HEK293T (cell line): Measurements from ENCODE around the gene BAHCC1.

Experiments
- CTCF ChIA-PET: fragments of 350-600 bp; formaldehyde crosslinking; extraction: SDS; loops from one replicate; lab custom pipeline; 2021; ENCODE audit warnings: antibody characterized with exemption, inconsistent platforms; lab: Yijun Ruan, JAX
- POLR2A ChIA-PET: fragments of 350-600 bp; formaldehyde crosslinking; extraction: SDS; loops from one replicate; lab custom pipeline; 2020; ENCODE audit warnings: antibody characterized with exemption, inconsistent platforms; lab: Yijun Ruan, JAX
- DNase-seq: peaks from one replicate; pipeline ENCODE4 v3.0.0; 2012; ENCODE audit warnings: mixed read lengths; ENCODE audit errors: extremely low spot score
- ARNT ChIP-seq: fragments of 450-650 bp; IDR thresholded peaks from 2 replicates; pipeline ENCODE4 v1.6.1; 2017; ENCODE audit warnings: mild to moderate bottlenecking
- BHLHE40 ChIP-seq: fragments of 450-650 bp; IDR thresholded peaks from 2 replicates; pipeline ENCODE4 v1.6.1; 2016; ENCODE audit warnings: mild to moderate bottlenecking, moderate library complexity, borderline replicate concordance
- CTBP1 ChIP-seq: fragments of 450-650 bp; IDR thresholded peaks from 2 replicates; pipeline ENCODE4 v1.6.1; 2016; ENCODE audit warnings: borderline replicate concordance
- ELF4 ChIP-seq: fragments of 450-650 bp; IDR thresholded peaks from 2 replicates; pipeline ENCODE4 v1.6.1; 2017; ENCODE audit warnings: antibody characterized with exemption
- FOXA1 ChIP-seq: fragments of 450-650 bp; IDR thresholded peaks from 2 replicates; pipeline ENCODE4 v1.6.1; 2016; ENCODE audit warnings: mild to moderate bottlenecking
- FOXK2 ChIP-seq: fragments of 450-650 bp; IDR thresholded peaks from 2 replicates; pipeline ENCODE4 v1.6.1; 2016; ENCODE audit warnings: mild to moderate bottlenecking
- FOXM1 ChIP-seq: fragments of 450-650 bp; IDR thresholded peaks from 2 replicates; pipeline ENCODE4 v1.6.1; 2017; ENCODE audit warnings: mild to moderate bottlenecking, borderline replicate concordance
- HDGF ChIP-seq: fragments of 450-650 bp; IDR thresholded peaks from 2 replicates; pipeline ENCODE4 v1.6.1; 2017; ENCODE audit warnings: antibody characterized with exemption, borderline replicate concordance
- L3MBTL2 ChIP-seq: fragments of 450-650 bp; conservative IDR thresholded peaks from 2 replicates; pipeline ENCODE4 v1.6.1; 2016; ENCODE audit warnings: mild to moderate bottlenecking
- LEF1 ChIP-seq: fragments of 450-650 bp; IDR thresholded peaks from 2 replicates; pipeline ENCODE4 v1.6.1; 2017; ENCODE audit warnings: mild to moderate bottlenecking, borderline replicate concordance
- NFRKB ChIP-seq: fragments of 450-650 bp; IDR thresholded peaks from 2 replicates; pipeline ENCODE4 v1.6.1; 2016; ENCODE audit warnings: mild to moderate bottlenecking, moderate library complexity
- SP1 ChIP-seq: fragments of 450-650 bp; IDR thresholded peaks from 2 replicates; pipeline ENCODE4 v1.6.1; 2017
- SUZ12 ChIP-seq: fragments of 450-650 bp; IDR thresholded peaks from 2 replicates; pipeline ENCODE4 v1.6.1; 2016; ENCODE audit warnings: mild to moderate bottlenecking
- TARDBP ChIP-seq: fragments of 450-650 bp; IDR thresholded peaks from 2 replicates; pipeline ENCODE4 v1.6.1; 2016
- ZNF384 ChIP-seq: fragments of 450-650 bp; IDR thresholded peaks from 2 replicates; pipeline ENCODE4 v1.6.1; 2016
- TF ChIP-seq, protein P1 (sequence below): fragments of 450-650 bp; IDR thresholded peaks from 2 replicates; pipeline ENCODE4 v1.6.1; 2016

BAHCC1 gene

DNA sequence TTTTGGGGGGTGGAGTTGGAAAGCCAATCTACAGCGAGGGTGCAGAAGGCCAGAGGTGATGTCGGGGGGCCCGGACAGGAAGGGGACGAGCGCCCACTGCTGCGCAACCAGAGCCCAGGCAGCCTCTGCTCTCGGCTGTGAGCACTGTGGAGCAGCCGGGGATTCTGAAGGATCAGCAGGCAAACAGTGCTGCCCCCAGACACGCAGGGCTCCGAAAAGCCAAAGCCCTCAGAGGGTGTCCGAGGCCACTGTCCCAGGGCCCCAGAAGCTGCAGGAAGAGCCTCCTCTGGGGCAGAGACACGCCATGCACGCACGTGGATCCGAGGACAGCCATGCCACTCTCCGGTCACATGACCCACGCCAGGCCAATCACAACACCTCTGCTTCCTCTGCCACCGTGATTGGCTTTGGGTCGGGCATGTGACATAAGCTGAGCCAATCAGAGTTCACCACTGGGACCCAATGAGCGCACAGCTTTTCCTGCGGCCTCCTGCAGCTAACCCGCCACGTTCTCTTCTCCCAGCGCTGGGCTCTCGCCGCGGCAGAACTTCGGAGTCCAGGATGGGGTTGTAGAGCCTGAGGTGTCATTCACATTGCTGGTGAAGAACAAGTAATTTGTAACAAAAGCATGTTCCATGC lies 76.7 kb downstream of the BAHCC1 start:
- DNase-seq = peak; percentile 98
- CTCF ChIA-PET = no interaction called here
- POLR2A ChIA-PET = interaction anchor here (0.6 to 2.2 kb wide), 7 partner anchors 11 to 219 kb away, joined by 3 to 10 read pairs (median 3); no protein-coding TSS in a partner anchor
- TF ChIP-seq FOXA1 = no peak
- TF ChIP-seq ELF4 = peak; percentile 31; the same call in 1 of the 2 replicates
- no peak for TF ChIP-seq LEF1
- no peak for TF ChIP-seq SUZ12
- TF ChIP-seq, protein P1, sequence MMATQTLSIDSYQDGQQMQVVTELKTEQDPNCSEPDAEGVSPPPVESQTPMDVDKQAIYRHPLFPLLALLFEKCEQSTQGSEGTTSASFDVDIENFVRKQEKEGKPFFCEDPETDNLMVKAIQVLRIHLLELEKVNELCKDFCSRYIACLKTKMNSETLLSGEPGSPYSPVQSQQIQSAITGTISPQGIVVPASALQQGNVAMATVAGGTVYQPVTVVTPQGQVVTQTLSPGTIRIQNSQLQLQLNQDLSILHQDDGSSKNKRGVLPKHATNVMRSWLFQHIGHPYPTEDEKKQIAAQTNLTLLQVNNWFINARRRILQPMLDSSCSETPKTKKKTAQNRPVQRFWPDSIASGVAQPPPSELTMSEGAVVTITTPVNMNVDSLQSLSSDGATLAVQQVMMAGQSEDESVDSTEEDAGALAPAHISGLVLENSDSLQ = peak; percentile 96
- TF ChIP-seq ZNF384 = no peak
- no peak for TF ChIP-seq NFRKB
- TF ChIP-seq L3MBTL2 = peak; percentile 100
- TF ChIP-seq FOXM1 = no peak
- no peak for TF ChIP-seq SP1
- no peak for TF ChIP-seq TARDBP
- no peak for TF ChIP-seq HDGF
- no peak for TF ChIP-seq FOXK2

DNA sequence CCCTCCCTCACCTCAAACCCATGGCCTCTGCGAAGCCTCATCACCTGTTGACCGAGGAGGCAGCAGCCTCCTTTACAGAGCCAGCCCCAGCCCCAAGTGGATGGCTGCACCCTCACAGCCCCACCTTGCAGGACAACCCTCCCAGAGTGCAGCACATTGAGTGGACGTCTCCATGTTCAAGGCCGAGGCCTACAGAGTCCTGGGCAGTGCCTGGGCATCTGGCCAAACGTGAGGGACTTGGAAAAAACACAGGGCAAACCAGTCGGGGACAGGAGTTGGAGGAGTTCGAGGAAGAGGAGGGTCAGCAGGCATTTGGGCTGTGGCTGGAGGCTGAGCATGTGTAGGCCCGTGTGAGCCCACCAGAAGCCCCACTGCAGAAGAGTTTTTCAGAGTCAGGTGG lies 77.8 kb downstream of the BAHCC1 start:
- no peak for DNase-seq
- TF ChIP-seq FOXK2 = no peak
- no peak for TF ChIP-seq CTBP1
- TF ChIP-seq BHLHE40 = no peak
- TF ChIP-seq HDGF = no peak
- TF ChIP-seq FOXA1 = no peak
- TF ChIP-seq NFRKB = no peak
- TF ChIP-seq ZNF384 = no peak
- CTCF ChIA-PET = interaction anchor here (0.9 to 1.7 kb wide), 2 partner anchors 12 to 102 kb away, joined by 3 to 5 read pairs; no protein-coding TSS in a partner anchor
- POLR2A ChIA-PET = interaction anchor here (0.9 to 2.2 kb wide), 4 partner anchors 12 to 220 kb away, joined by 3 to 10 read pairs (median 4); no protein-coding TSS in a partner anchor

DNA sequence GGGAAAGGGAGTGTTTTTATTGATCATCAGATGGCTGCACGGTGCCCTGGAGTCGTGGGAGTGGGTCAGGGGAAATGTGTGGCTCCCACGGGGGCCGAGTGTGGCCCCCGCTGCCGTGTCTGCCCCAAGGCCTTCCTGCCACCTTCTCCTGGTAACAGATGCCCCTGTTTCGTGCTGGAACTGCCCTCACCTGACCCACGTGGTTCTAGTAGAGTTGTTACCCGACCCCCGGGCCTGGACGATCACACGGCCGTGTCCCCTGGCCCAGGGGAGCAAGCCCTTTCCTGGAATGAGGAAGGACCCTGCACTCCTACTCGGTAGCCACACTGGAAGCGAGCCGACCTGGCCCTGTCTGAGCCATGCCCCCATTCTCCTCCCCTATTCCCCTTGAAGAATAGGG lies 79.7 kb downstream of the BAHCC1 start:
- POLR2A ChIA-PET = no interaction called here
- no peak for DNase-seq
- TF ChIP-seq L3MBTL2 (no peak), ARNT (no peak), FOXM1 (no peak), ZNF384 (no peak), CTBP1 (no peak), TARDBP (no peak), BHLHE40 (no peak)
- TF ChIP-seq, protein P1 = no peak
- CTCF ChIA-PET = no interaction called here

DNA sequence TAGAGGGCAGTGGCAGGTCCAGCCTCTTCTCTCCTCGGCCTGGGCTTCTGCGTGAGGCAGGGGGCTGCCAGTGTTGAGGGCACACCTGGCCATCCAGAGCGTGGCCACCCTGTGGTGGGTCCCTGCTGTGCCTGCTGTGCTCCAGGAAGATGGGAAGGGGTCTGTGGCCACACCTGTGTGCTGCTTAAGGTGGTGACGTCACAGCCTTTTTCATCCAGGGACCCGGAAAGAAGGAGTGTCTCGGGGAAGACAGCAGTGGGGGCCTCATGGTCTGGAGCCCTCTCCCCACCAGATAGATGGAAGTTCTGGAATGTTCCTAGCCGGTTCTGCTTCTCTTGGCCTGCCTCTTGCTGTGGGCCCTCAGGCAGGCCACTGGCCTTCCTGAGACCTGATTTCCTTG lies 80.8 kb downstream of the BAHCC1 start:
- no peak for DNase-seq
- POLR2A ChIA-PET = no interaction called here
- TF ChIP-seq L3MBTL2 (no peak), NFRKB (no peak), FOXA1 (no peak), LEF1 (no peak)
- TF ChIP-seq, protein P1 = no peak
- CTCF ChIA-PET = no interaction called here

DNA sequence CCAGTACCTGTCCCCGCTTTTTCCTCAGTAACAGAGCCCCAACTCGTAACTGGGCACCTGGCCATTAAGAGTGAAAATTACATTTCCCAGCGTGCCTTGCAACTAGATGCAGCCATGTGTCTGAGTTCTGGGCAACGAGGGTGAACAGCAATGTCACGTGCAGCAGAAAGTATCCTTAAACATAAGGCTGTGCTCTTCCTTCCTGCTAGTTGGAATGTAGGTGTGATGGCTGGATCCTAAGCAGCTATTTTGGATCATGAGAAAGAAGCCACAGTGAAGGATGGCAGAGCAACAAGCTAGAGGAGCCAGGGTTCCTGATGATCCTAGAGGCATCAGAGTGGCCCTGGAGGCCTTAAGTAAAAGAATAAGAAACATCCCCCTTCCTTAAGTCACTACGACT lies 81.4 kb downstream of the BAHCC1 start:
- no peak for DNase-seq
- POLR2A ChIA-PET = no interaction called here
- TF ChIP-seq ZNF384 (no peak), NFRKB (no peak), ELF4 (no peak), L3MBTL2 (no peak), SP1 (no peak), CTBP1 (no peak), BHLHE40 (no peak), FOXK2 (no peak), FOXA1 (no peak), LEF1 (no peak), HDGF (no peak), ARNT (no peak), FOXM1 (no peak), SUZ12 (no peak), TARDBP (no peak)
- TF ChIP-seq, protein P1 = no peak
- CTCF ChIA-PET = no interaction called here

DNA sequence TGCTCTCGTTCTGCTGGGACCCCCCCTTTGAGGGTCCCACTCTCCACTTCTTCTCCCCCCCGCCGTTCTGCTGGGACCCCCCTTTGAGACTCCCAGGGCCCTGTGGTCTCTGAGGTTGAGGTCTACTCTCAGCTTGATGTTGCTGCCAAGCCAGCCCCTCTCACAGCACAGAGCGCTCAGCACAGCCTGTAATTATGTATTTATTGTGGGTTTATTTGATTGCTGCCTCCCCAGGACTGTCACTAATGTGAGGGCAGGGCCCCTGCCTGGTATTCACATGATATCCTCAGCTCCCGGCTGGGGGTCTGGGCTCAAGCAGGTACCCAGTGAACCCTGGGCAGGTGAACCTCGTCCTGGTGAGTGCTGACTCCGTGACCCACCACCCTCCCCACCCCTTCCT lies 81.9 kb downstream of the BAHCC1 start:
- ChIA-PET CTCF (no interaction called here), POLR2A (no interaction called here)
- TF ChIP-seq NFRKB (no peak), SP1 (no peak), ARNT (no peak), L3MBTL2 (no peak), FOXA1 (no peak), ZNF384 (no peak), HDGF (no peak), FOXK2 (no peak), LEF1 (no peak), ELF4 (no peak), TARDBP (no peak), BHLHE40 (no peak), SUZ12 (no peak), FOXM1 (no peak), CTBP1 (no peak)
- TF ChIP-seq, protein P1 = no peak
- no peak for DNase-seq
